ENCODE results near the gene PKLR. TPM values are rescaled to one million over a fixed set of nuclear protein-coding genes. Genes with fewer than 3 reads are reported as not detected.

The PKLR gene
- total RNA-seq, 1 donor from 2014 or later = 0.54 TPM

DNA sequence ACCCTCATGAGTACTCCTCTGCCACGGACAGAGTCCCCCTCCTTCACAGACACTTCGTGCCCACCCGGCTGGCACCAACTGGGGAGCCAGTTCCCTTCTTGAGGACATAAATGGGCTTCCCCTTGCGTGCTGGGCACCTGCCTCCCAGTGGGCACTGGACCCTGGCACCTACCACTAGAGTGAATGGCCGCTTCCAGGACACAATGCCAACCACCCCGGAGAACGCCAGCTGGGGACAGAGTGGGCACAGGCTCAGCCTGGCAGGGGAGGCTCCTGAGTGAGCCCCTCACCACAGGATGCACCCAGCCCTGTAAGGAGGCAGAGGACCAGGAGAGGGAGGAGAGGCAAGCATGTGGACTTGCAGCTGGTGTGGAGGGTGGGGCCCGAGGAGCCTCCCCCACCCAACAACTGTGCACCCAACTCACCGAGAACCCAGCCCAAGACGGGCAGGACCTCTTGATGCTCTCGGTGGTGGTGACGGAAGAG is 47.0 kb downstream of the PKLR start:
- Mint-ChIP-seq H3K4me1 (peaks cover 32% of the 10 kb centered on the region), H3K9me3 (no peaks in the 10 kb centered on the region), H3K27me3 (ENCODE audit: insufficient read depth, low read depth) (peaks cover 10% of the 10 kb centered on the region), H3K4me3 (peak overlapping the region; percentile 91), H3K36me3 (peaks cover 16% of the 10 kb centered on the region), H3K27ac (no peak overlapping the region)
- Histone ChIP-seq H3K9ac (peak overlapping the region; percentile 72), H3K79me2 (ENCODE audit: low read depth) (peaks cover 11% of the 10 kb centered on the region), H3K9me3 (ENCODE audit: low read depth) (no peaks in the 10 kb centered on the region), H3F3A (ENCODE audit: low read depth) (peaks cover 30% of the 10 kb centered on the region), H3K27ac (no peak overlapping the region), H3K4me1 (peaks cover 20% of the 10 kb centered on the region), H3K36me3 (no peaks in the 10 kb centered on the region), H3K27me3 (no peaks in the 10 kb centered on the region), H4K20me1 (ENCODE audit: low read depth) (no peaks in the 10 kb centered on the region), H2AFZ (replicated peaks) (no peak overlapping the region), H3K4me3 (peak overlapping the region; percentile 84), H3K4me2 (peak overlapping the region; percentile 99)
- DNase-seq (ENCODE audit: low spot score) = no peak
- TF ChIP-seq EZH2 (IDR thresholded peaks at IDR 0.05) (no peak), EZH2phosphoT487 (IDR thresholded peaks at IDR 0.05) (no peak)
- TF ChIP-seq, protein P1, sequence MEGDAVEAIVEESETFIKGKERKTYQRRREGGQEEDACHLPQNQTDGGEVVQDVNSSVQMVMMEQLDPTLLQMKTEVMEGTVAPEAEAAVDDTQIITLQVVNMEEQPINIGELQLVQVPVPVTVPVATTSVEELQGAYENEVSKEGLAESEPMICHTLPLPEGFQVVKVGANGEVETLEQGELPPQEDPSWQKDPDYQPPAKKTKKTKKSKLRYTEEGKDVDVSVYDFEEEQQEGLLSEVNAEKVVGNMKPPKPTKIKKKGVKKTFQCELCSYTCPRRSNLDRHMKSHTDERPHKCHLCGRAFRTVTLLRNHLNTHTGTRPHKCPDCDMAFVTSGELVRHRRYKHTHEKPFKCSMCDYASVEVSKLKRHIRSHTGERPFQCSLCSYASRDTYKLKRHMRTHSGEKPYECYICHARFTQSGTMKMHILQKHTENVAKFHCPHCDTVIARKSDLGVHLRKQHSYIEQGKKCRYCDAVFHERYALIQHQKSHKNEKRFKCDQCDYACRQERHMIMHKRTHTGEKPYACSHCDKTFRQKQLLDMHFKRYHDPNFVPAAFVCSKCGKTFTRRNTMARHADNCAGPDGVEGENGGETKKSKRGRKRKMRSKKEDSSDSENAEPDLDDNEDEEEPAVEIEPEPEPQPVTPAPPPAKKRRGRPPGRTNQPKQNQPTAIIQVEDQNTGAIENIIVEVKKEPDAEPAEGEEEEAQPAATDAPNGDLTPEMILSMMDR (IDR thresholded peaks at IDR 0.05) = no peak

DNA sequence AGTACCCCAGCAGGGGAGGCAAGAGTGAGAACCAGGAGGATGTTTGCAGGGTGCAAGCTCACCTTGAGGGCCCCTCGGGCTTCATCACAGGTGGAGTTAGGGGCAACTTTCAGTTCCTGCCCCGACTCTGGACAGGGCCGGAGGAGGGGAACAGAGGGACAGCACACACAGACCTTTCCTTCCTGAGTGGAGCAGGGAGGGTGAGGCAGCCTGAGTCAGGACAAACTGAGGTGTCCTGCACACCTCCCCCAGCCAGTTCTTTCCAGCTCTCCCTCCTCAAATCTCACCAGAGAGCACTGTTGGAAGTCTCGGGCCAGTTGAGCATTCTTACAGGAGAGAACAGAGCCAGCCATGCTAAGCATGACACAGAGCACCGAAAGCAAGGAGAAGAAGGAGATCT is 47.4 kb downstream of the PKLR start:
- H3K27ac ChIP-seq = no peak overlapping the region
- TF ChIP-seq EZH2 (IDR thresholded peaks at IDR 0.05) = no peak
- TF ChIP-seq EZH2phosphoT487 (IDR thresholded peaks at IDR 0.05) = no peak
- TF ChIP-seq, protein P1 (IDR thresholded peaks at IDR 0.05) = no peak
- H3K4me1 ChIP-seq = peaks cover 20% of the 10 kb centered on the region
- no peaks in the 10 kb centered on the region for H4K20me1 ChIP-seq (ENCODE audit: low read depth)
- peaks cover 32% of the 10 kb centered on the region for H3K4me1 Mint-ChIP-seq
- peak overlapping the region; percentile 99 for H3K4me2 ChIP-seq
- H3K9me3 ChIP-seq (ENCODE audit: low read depth) = no peaks in the 10 kb centered on the region
- DNase-seq (ENCODE audit: low spot score) = no peak
- H3K27ac Mint-ChIP-seq = no peak overlapping the region
- H3K4me3 Mint-ChIP-seq = peak overlapping the region; percentile 91
- peaks cover 11% of the 10 kb centered on the region for H3K79me2 ChIP-seq (ENCODE audit: low read depth)
- H3K9me3 Mint-ChIP-seq = no peaks in the 10 kb centered on the region
- H2AFZ ChIP-seq (replicated peaks) = no peak overlapping the region
- H3F3A ChIP-seq (ENCODE audit: low read depth) = peaks cover 30% of the 10 kb centered on the region
- no peaks in the 10 kb centered on the region for H3K27me3 ChIP-seq
- peaks cover 16% of the 10 kb centered on the region for H3K36me3 Mint-ChIP-seq
- peak overlapping the region; percentile 84 for H3K4me3 ChIP-seq
- H3K9ac ChIP-seq = peak overlapping the region; percentile 72
- no peaks in the 10 kb centered on the region for H3K36me3 ChIP-seq
- peaks cover 10% of the 10 kb centered on the region for H3K27me3 Mint-ChIP-seq (ENCODE audit: insufficient read depth, low read depth)

DNA sequence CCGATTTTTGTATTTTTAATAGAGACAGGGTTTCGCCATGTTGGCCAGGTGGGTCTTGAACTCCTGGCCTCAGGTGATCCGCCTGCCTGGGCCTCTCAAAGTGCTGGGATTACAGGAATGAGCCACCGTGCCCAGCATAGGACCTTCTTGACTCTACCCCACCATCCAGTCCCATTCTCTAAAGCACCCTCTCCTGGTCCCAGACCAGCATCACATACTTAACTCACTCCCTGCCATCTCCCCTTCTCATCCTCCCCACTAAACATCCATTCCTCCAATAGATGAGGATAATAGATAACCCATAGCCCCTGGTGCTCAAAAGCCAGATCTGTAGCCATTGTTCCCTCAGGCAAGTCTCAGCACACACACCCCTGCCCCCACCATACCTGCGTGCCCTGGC is 48.0 kb downstream of the PKLR start:
- H3K27ac ChIP-seq = no peak overlapping the region
- TF ChIP-seq EZH2 (IDR thresholded peaks at IDR 0.05) (no peak), EZH2phosphoT487 (IDR thresholded peaks at IDR 0.05) (no peak)
- TF ChIP-seq, protein P1 (IDR thresholded peaks at IDR 0.05) = no peak
- Mint-ChIP-seq H3K36me3 (peaks cover 16% of the 10 kb centered on the region), H3K9me3 (no peaks in the 10 kb centered on the region), H3K27me3 (ENCODE audit: insufficient read depth, low read depth) (peaks cover 10% of the 10 kb centered on the region), H3K27ac (no peak overlapping the region), H3K4me3 (peak overlapping the region; percentile 91), H3K4me1 (peaks cover 32% of the 10 kb centered on the region)
- H3K9ac ChIP-seq = no peak overlapping the region
- H3K4me2 ChIP-seq = peak overlapping the region; percentile 99
- H3K4me3 ChIP-seq = peak overlapping the region; percentile 84
- H2AFZ ChIP-seq (replicated peaks) = no peak overlapping the region
- no peaks in the 10 kb centered on the region for H3K9me3 ChIP-seq (ENCODE audit: low read depth)
- H4K20me1 ChIP-seq (ENCODE audit: low read depth) = no peaks in the 10 kb centered on the region
- H3K27me3 ChIP-seq = no peaks in the 10 kb centered on the region
- H3F3A ChIP-seq (ENCODE audit: low read depth) = peaks cover 30% of the 10 kb centered on the region
- H3K79me2 ChIP-seq (ENCODE audit: low read depth) = peaks cover 11% of the 10 kb centered on the region
- H3K36me3 ChIP-seq = no peaks in the 10 kb centered on the region
- no peak for DNase-seq (ENCODE audit: low spot score)
- H3K4me1 ChIP-seq = peaks cover 20% of the 10 kb centered on the region

Data from neural progenitor cell (in vitro differentiated cells).